ENCODE results near the gene ARSG.
"Not testable (repeated sequence)": the region's sequence is repeated elsewhere in the genome, so short reads cannot be mapped to it uniquely, and the experiment has no call there.

Gene ARSG

GRCh38 chr17:68290955-68291835, at the start of gene ARSG, which contains the start of gene SLC16A6:
ARSG (plus strand) TSS chr17:68291495; CDS start chr17:68307494, 15,999 bp downstream.
SLC16A6 (minus strand) TSS chr17:68291127; CDS start chr17:68278320, 12,807 bp downstream.
- peak; percentile 73 for DNase-seq

GRCh38 chr17:68246271-68247028, 44.8 kb upstream of the ARSG start:
- no peak for DNase-seq

GRCh38 chr17:68247445-68248198, 43.7 kb upstream of the ARSG start, which contains the start of gene AMZ2:
AMZ2 (plus strand) TSS chr17:68248043; CDS start chr17:68250188, 2,145 bp downstream.
- DNase-seq = peak; percentile 92

- peak; percentile 66 for DNase-seq
These were observed 43.0 kb upstream of the ARSG start for GRCh38 chr17:68248199-68248825.

- no peak for DNase-seq
These were observed 42.4 kb upstream of the ARSG start for GRCh38 chr17:68248891-68249290.

- peak; percentile 25 for DNase-seq
These were observed 41.9 kb upstream of the ARSG start for GRCh38 chr17:68249354-68249765.

- not testable (repeated sequence) for DNase-seq
These were observed 37.9 kb upstream of the ARSG start for GRCh38 chr17:68253426-68253825.

GRCh38 chr17:68255151-68255550, 36.1 kb upstream of the ARSG start:
- no peak for DNase-seq

- DNase-seq = no peak
These were observed 35.4 kb upstream of the ARSG start for GRCh38 chr17:68255731-68256538.

- not testable (repeated sequence) for DNase-seq
These were observed 34.6 kb upstream of the ARSG start for GRCh38 chr17:68256701-68257100.

GRCh38 chr17:68257934-68258333, 33.4 kb upstream of the ARSG start:
- DNase-seq = no peak

- peak; percentile 46 for DNase-seq
These were observed 32.2 kb upstream of the ARSG start for GRCh38 chr17:68258890-68259647.

- DNase-seq = not testable (repeated sequence)
These were observed 31.7 kb upstream of the ARSG start for GRCh38 chr17:68259648-68259951.

GRCh38 chr17:68260051-68260762, 31.1 kb upstream of the ARSG start:
- DNase-seq = no peak

- DNase-seq = not testable (repeated sequence)
These were observed 28.8 kb upstream of the ARSG start for GRCh38 chr17:68262467-68262866.

- DNase-seq = peak; percentile 30
These were observed 28.1 kb upstream of the ARSG start for GRCh38 chr17:68263101-68263681.

GRCh38 chr17:68265833-68266232, 25.5 kb upstream of the ARSG start:
- DNase-seq = not testable (repeated sequence)

- DNase-seq = no peak
These were observed 17.6 kb upstream of the ARSG start for GRCh38 chr17:68273722-68274121.

GRCh38 chr17:68276339-68276738, 15.0 kb upstream of the ARSG start:
- not testable (repeated sequence) for DNase-seq

- no peak for DNase-seq
These were observed 13.5 kb upstream of the ARSG start for GRCh38 chr17:68277807-68278206.
